H1 (cell line): ENCODE results near the gene KCNA1. TPM values are rescaled to one million over a fixed set of nuclear protein-coding genes. Genes with fewer than 3 reads are reported as not detected.

Experiments
- CTCF ChIA-PET: fragments of 300-600 bp; sonication (Branson Sonifier 250); formaldehyde crosslinking; loops from one replicate; lab custom pipeline; 2021; ENCODE audit not compliant: partially characterized antibody; lab: Charles Lee
- POLR2A ChIA-PET: fragments of 300-600 bp; sonication (Branson Sonifier 250); formaldehyde crosslinking; loops from one replicate; lab custom pipeline; 2021; ENCODE audit warnings: inconsistent platforms; ENCODE audit not compliant: partially characterized antibody; lab: Charles Lee
- DNase-seq, 2 experiments: peaks; one replicate each; pipeline versions ENCODE4 v3.0.0 to v3.0.0-alpha.2; 2010 to 2022; ENCODE audit warnings: low spot score in 2 of 2, low read depth in 1 of 2, mixed read lengths in 1 of 2
- FAIRE-seq: peaks from 2 replicates; lab custom pipeline; 2011; peaks lifted over from hg19 to GRCh38; lab: Jason Lieb, UNC
- H2AFZ ChIP-seq: 2 replicates; pipeline ENCODE4 v1.8.1; 2012; ENCODE audit warnings: low read length, inconsistent platforms
- H2AK5ac ChIP-seq: 2 replicates; pipeline ENCODE4 v1.6.1; 2013; ENCODE audit warnings: low read depth, low read length
- H2BK120ac ChIP-seq: replicated peaks from 2 replicates; pipeline ENCODE3; 2013; ENCODE audit warnings: low read depth, low read length, inconsistent platforms
- H2BK12ac ChIP-seq: 2 replicates; pipeline ENCODE4 v1.6.1; 2013; ENCODE audit warnings: low read depth, low read length
- H2BK15ac ChIP-seq: 2 replicates; pipeline ENCODE4 v1.6.1; 2013; ENCODE audit warnings: low read length
- H2BK20ac ChIP-seq: 2 replicates; pipeline ENCODE4 v1.6.1; 2013; ENCODE audit warnings: low read length
- H2BK5ac ChIP-seq: 2 replicates; pipeline ENCODE4 v1.6.1; 2013; ENCODE audit warnings: low read depth, low read length
- H3K14ac ChIP-seq: 2 replicates; pipeline ENCODE4 v1.6.1; 2013; ENCODE audit warnings: inconsistent platforms; ENCODE audit not compliant: insufficient read length
- H3K18ac ChIP-seq: 2 replicates; pipeline ENCODE4 v1.6.1; 2013; ENCODE audit warnings: low read length; ENCODE audit errors: extremely low read depth
- H3K23ac ChIP-seq: 2 replicates; pipeline ENCODE4 v1.6.1; 2013; ENCODE audit warnings: inconsistent platforms; ENCODE audit not compliant: insufficient read length
- H3K23me2 ChIP-seq: 2 replicates; pipeline ENCODE4 v1.6.1; 2013; ENCODE audit warnings: low read depth, low read length
- H3K27ac ChIP-seq: 2 replicates; pipeline ENCODE4 v1.6.1; 2011; ENCODE audit warnings: low read depth, low read length, inconsistent platforms
- H3K27me3 ChIP-seq, 4 experiments: replicated peaks in 1 of 4; 1 replicate in 1 of 4; 2 replicates in 3 of 4; pipeline versions ENCODE4 v1.6.1 to v1.8.1; 2011 to 2013; ENCODE audit warnings: low read length in 3 of 4, mild to moderate bottlenecking in 3 of 4, inconsistent platforms in 2 of 4, mixed read lengths in 2 of 4, moderate library complexity in 1 of 4; ENCODE audit not compliant: control insufficient read depth in 3 of 4, insufficient read depth in 3 of 4; ENCODE audit errors: extremely low read depth in 1 of 4
- H3K36me3 ChIP-seq, 4 experiments: 2 replicates each; pipeline versions ENCODE4 v1.6.1 to v1.8.1; 2011 to 2013; ENCODE audit warnings: mild to moderate bottlenecking in 4 of 4, low read length in 3 of 4, moderate library complexity in 2 of 4, control low read depth in 1 of 4, inconsistent platforms in 1 of 4; ENCODE audit not compliant: insufficient read depth in 4 of 4, control insufficient read depth in 2 of 4
- H3K4ac ChIP-seq: replicated peaks from 2 replicates; pipeline ENCODE3; 2013; ENCODE audit warnings: low read length, low read depth, mixed read lengths, inconsistent platforms; ENCODE audit not compliant: insufficient read length
- H3K4me1 ChIP-seq, 4 experiments: replicated peaks in 1 of 4; 1 replicate in 1 of 4; 2 replicates in 3 of 4; pipeline versions ENCODE4 v1.6.1 to v1.8.1; 2011 to 2013; ENCODE audit warnings: low read length in 3 of 4, inconsistent platforms in 2 of 4, mixed read lengths in 1 of 4; ENCODE audit not compliant: insufficient read depth in 4 of 4, control insufficient read depth in 3 of 4
- H3K4me2 ChIP-seq, 2 experiments: 2 replicates each; pipeline versions ENCODE4 v1.6.1 to v1.8.1; 2011 to 2013; ENCODE audit warnings: low read depth in 2 of 2, low read length in 2 of 2, control low read depth in 1 of 2, inconsistent platforms in 1 of 2, mild to moderate bottlenecking in 1 of 2; ENCODE audit not compliant: insufficient read depth in 1 of 2
- H3K4me3 ChIP-seq, 4 experiments: fragments of 200-600, 300-600 bp in 1 of 4; sonication (generic), shearing (Covaris generic), sonication (Bioruptor Twin) in 1 of 4; 2 replicates each; pipeline versions ENCODE4 v1.5.1 to v1.8.1; 2011 to 2016; ENCODE audit warnings: low read length in 4 of 4, low read depth in 3 of 4, control low read depth in 2 of 4, inconsistent platforms in 2 of 4, mild to moderate bottlenecking in 2 of 4, mixed read lengths in 1 of 4, moderate library complexity in 1 of 4; ENCODE audit not compliant: insufficient read depth in 2 of 4; ENCODE audit errors: extremely low read depth in 1 of 4
- H3K56ac ChIP-seq: replicated peaks from 2 replicates; pipeline ENCODE3; 2013; ENCODE audit warnings: low read depth, mild to moderate bottlenecking, mixed read lengths, low read length, inconsistent platforms; ENCODE audit not compliant: insufficient read length
- H3K79me1 ChIP-seq: 2 replicates; pipeline ENCODE4 v1.6.1; 2013; ENCODE audit warnings: low read depth, low read length, control low read depth
- H3K79me2 ChIP-seq, 2 experiments: 2 replicates each; pipeline versions ENCODE4 v1.6.1 to v1.8.1; 2012 to 2013; ENCODE audit warnings: low read length in 2 of 2, mild to moderate bottlenecking in 2 of 2, inconsistent platforms in 1 of 2; ENCODE audit not compliant: insufficient read depth in 2 of 2, control insufficient read depth in 1 of 2
- H3K9ac ChIP-seq, 4 experiments: replicated peaks in 1 of 4; 1 replicate in 1 of 4; 2 replicates in 3 of 4; pipeline versions ENCODE4 v1.6.1 to v1.8.1; 2011 to 2013; ENCODE audit warnings: low read depth in 3 of 4, low read length in 3 of 4, control low read depth in 2 of 4, mild to moderate bottlenecking in 2 of 4, moderate library complexity in 2 of 4, inconsistent platforms in 1 of 4; ENCODE audit errors: extremely low read depth in 1 of 4
- H3K9me3 ChIP-seq, 2 experiments: 2 replicates each; pipeline versions ENCODE4 v1.6.1 to v1.8.1; 2012 to 2013; ENCODE audit warnings: mild to moderate bottlenecking in 2 of 2, moderate library complexity in 2 of 2, control low read depth in 1 of 2, inconsistent platforms in 1 of 2, low read depth in 1 of 2, low read length in 1 of 2, mixed read lengths in 1 of 2; ENCODE audit not compliant: insufficient read depth in 2 of 2
- H4K20me1 ChIP-seq, 2 experiments: replicated peaks in 1 of 2; 2 replicates each; pipeline versions ENCODE3 to v1.8.1; 2011 to 2013; ENCODE audit warnings: inconsistent platforms in 2 of 2, low read length in 2 of 2, mild to moderate bottlenecking in 1 of 2; ENCODE audit not compliant: insufficient read depth in 2 of 2, control insufficient read depth in 1 of 2
- H4K5ac ChIP-seq: 2 replicates; pipeline ENCODE4 v1.6.1; 2013; ENCODE audit warnings: low read length, low read depth, mixed read lengths, inconsistent platforms; ENCODE audit not compliant: insufficient read length
- H4K8ac ChIP-seq: 2 replicates; pipeline ENCODE4 v1.8.0; 2013; ENCODE audit warnings: mild to moderate bottlenecking, moderate library complexity, low read length, inconsistent platforms; ENCODE audit not compliant: insufficient read depth; ENCODE audit errors: extremely low read depth
- H4K91ac ChIP-seq: replicated peaks from 2 replicates; pipeline ENCODE3; 2013; ENCODE audit warnings: low read length, mixed read lengths, inconsistent platforms; ENCODE audit not compliant: insufficient read length
- CTBP2 ChIP-seq: IDR thresholded peaks from 2 replicates; pipeline ENCODE4 v1.7.0; 2011; ENCODE audit warnings: borderline replicate concordance, mild to moderate bottlenecking, moderate library complexity, mixed read lengths, low read length; ENCODE audit not compliant: insufficient read depth, insufficient read length
- HDAC6 ChIP-seq: IDR thresholded peaks from one replicate; pipeline ENCODE4 v1.7.1; 2012; ENCODE audit warnings: low read depth, mild to moderate bottlenecking, inconsistent platforms, low read length, moderate library complexity
- KDM1A ChIP-seq: fragments of 200-600, 300-600 bp; sonication (generic); IDR thresholded peaks from 2 replicates; pipeline ENCODE4 v1.7.1; 2016; ENCODE audit warnings: mild to moderate bottlenecking, low read length, borderline replicate concordance
- MAX ChIP-seq: IDR thresholded peaks from 2 replicates; pipeline ENCODE4 v1.6.1; 2012; ENCODE audit warnings: inconsistent platforms
- RBBP5 ChIP-seq: IDR thresholded peaks from 2 replicates; pipeline ENCODE4 v1.7.1; 2012; ENCODE audit warnings: low read depth, mild to moderate bottlenecking, inconsistent platforms, low read length, moderate library complexity, borderline replicate concordance
- RNF2 ChIP-seq: fragments of 200-900, 300-1000 bp; sonication (generic); IDR thresholded peaks from 2 replicates; pipeline ENCODE4 v1.7.1; 2016; ENCODE audit warnings: borderline replicate concordance, low read depth, mild to moderate bottlenecking, antibody characterized with exemption, low read length; ENCODE audit not compliant: poor library complexity, severe bottlenecking; ENCODE audit errors: missing control alignments
- SIRT6 ChIP-seq: IDR thresholded peaks from one replicate; pipeline ENCODE4 v1.7.1; 2012; ENCODE audit warnings: low read length, inconsistent platforms
- SRF ChIP-seq: IDR thresholded peaks from 2 replicates; pipeline ENCODE4 v1.6.1; 2011; ENCODE audit warnings: mild to moderate bottlenecking, low read depth, low read length, moderate library complexity
- WGBS, 2 experiments: shearing (Covaris generic) in 1 of 2; methylation state at CpG; one replicate each; pipeline versions ENCODE4 v1.1.6 to v1.1.7; 2013 to 2015; ENCODE audit warnings: low lambda C conversion rate in 2 of 2, mixed read lengths in 2 of 2, inconsistent platforms in 1 of 2, low coverage in 1 of 2, missing lambda C conversion rate in 1 of 2; ENCODE audit not compliant: insufficient replicate concordance in 2 of 2, insufficient coverage in 1 of 2, insufficient read length in 1 of 2; ENCODE audit errors: extremely low coverage in 1 of 2, missing lambda C conversion rate in 1 of 2; 5-methylcytosine and 5-hydroxymethylcytosine counted together
- polyA plus RNA-seq, 7 experiments: library from polyadenylated mRNA; depleted of rRNA in 3 of 7; stranded (reverse) in 5 of 7; unstranded in 2 of 7; fragments of >200 nt in 5 of 7; fragments of 200-250 nt in 2 of 7; gene quantifications; 1 replicate in 5 of 7; 2 replicates in 1 of 7; 4 replicates in 1 of 7; pipeline versions ENCODE4 v1.2.1 to v1.2.3, GENCODE V29; 2011 to 2013; ENCODE audit warnings: missing spikeins in 2 of 7, mixed read lengths in 2 of 7
- total RNA-seq: library from RNA; stranded (reverse); fragmentation: NEBNext Ultra II Directional; extraction: Animal tissue kit (Norgen Biotek cat#: 25700); gene quantifications from 2 replicates; pipeline ENCODE4 v1.2.1, GENCODE V29; 2021

The KCNA1 gene
- total and polyA plus RNA-seq, 2 of the 8 experiments (the other 6 are each of a cell fraction or from before 2014, with no cell fraction given): 0.23 to 0.30 TPM

GRCh38 chr12:4866299-4866698 lies 43.4 kb upstream of the KCNA1 start:
- FAIRE-seq (no peak), DNase-seq (no peak)
- Histone ChIP-seq H3K4me2 (no peak overlapping the region), H2AFZ (no peak overlapping the region; the same call in 1 of the 2 replicates), H2BK20ac (no peak overlapping the region), H3K36me3 (no peaks in the 10 kb centered on the region), H4K91ac (no peak overlapping the region), H3K4me3 (no peak overlapping the region), H3K18ac (no peak overlapping the region), H3K27me3 (no peaks in the 10 kb centered on the region), H3K23ac (no peak overlapping the region), H3K56ac (no peak overlapping the region), H3K79me1 (no peaks in the 10 kb centered on the region), H2AK5ac (no peak overlapping the region), H2BK5ac (no peak overlapping the region), H4K5ac (no peak overlapping the region), H2BK15ac (no peak overlapping the region), H3K14ac (no peak overlapping the region), H3K23me2 (no peaks in the 10 kb centered on the region), H4K8ac (no peak overlapping the region), H2BK12ac (no peak overlapping the region), H3K4me1 (no peaks in the 10 kb centered on the region), H4K20me1 (no peaks in the 10 kb centered on the region), H3K27ac (no peak overlapping the region), H3K9me3 (no peaks in the 10 kb centered on the region), H3K79me2 (no peaks in the 10 kb centered on the region), H3K9ac (no peak overlapping the region), H3K4ac (no peak overlapping the region), H2BK120ac (no peak overlapping the region)
- WGBS, 2 experiments: 90% methylated on average over 9 of the region's 9 CpGs; no CpG with 5 or more reads in 1 of the 2 experiments
- no peak for TF ChIP-seq KDM1A
- no peak for TF ChIP-seq RNF2
- no peak for TF ChIP-seq CTBP2
- TF ChIP-seq MAX: no peak
- no peak for TF ChIP-seq RBBP5
- no peak for TF ChIP-seq HDAC6
- no peak for TF ChIP-seq SRF
- no peak for TF ChIP-seq SIRT6
- ChIA-PET POLR2A (no interaction called here), CTCF (interaction anchor here (0.9 to 16.6 kb wide), 9 partner anchors 10 to 161 kb away, joined by 3 to 162 read pairs (median 4); partner anchors contain the start of gene KCNA1)
